NCI-H2029 (cell line): Measurements from ENCODE around the gene INPP5D.

Experiments
- DNase-seq: peaks from one replicate; lab custom pipeline; 2025; lab: John Stamatoyannopoulos, UW

Gene INPP5D

DNA sequence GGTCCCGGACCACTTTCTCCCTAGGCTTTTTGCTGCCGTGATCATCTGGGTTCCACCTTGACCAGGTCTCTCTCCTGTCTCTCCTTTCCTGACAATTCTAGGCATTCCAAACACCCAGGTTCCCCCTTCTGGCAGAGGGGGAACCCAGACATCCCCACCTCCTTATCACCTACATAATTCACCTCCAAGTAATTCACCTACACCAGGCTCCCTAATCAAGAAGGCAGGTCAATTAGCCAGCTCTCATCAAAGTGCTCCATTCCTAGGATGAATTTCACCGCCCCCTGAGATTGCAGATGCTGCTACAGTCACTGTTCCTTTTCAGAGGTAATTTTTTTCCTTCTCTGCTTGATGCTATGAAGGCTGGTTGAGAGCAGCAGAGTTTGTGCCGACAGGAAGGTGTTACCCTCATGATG lies 149.0 kb downstream of the INPP5D start:
- no peak for DNase-seq

DNA sequence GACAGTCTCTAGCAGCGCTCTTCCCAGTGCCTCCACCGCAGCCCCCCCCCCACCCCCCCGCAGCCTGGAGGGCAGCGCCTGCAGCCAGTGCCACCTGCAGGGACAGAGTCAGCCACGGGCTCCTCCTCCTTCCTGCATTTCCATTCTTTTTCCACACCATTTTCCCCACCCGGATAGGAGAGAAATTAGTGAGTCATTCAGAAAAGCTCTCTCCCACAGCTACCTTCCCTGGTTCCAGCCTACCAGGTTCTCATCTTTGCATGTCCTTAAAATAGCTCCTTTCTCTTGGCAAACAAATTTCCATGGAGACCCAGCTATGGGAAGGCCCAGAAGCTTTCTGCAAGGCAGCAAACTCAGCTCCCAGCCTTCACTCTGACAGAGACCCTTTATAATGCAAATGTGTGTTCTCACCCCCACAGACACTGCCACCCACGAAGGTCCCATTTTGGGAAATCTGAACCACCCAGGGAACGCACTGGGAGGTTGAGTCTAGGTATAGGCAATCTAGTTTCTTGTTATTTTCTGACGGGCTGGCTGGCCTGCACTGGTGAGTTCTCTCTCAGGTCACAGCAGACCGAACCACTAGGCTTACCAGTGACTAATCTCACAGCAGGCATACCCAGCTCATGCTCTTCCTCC lies 149.5 kb downstream of the INPP5D start:
- no peak for DNase-seq

DNA sequence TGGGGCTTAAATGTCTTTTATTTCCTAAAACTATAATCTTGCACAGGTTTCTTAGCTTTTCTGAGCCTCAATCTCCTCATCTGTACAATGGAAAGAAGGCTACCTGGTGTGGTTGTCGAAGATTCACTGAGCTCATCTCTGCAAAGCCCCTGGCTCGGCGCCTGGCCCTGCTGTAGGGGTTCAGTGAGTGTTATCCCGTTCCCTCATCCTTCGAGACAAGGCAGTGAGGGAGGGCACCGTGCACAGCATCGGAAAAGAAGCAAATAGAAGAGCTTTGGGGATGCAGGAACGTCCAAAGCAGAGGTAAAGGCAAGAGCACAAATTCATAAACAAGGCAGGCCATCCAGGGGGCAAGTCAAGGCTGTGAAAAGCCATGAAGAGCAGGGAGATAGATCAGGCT lies 150.1 kb downstream of the INPP5D start:
- DNase-seq = no peak

DNA sequence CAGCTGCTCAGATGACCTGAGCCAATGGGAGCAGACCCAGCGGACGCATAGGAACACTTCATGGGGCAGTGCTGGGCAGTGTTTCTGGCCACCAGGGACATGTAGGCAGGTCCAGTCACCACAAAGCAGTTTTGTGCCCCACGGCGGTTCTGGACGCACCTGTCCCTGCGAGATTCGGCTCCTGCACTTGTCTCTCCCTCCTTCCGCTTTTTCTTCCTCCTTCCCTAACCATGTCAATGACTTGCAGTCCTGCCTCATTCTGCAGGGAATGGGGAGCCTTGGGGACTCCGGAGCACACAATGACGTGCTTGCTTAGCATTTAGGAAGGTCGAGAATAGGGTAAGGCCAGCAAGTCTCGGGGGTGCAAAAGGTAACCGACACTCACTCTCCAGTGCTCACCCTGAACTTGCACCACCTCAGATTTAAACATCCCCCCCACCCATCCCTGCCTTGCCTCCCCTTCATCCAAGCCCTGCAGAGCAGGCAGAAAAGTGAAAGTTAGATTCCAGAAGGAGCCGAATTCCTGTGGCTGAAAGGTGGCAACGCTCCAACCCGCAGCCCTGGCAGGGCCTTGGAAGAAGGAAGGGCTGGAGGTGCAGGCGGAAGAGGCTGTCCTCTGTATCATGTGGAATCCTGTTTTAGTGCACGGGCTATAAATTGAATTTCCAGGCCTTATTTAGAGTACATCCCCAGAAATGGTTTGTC lies 150.9 kb downstream of the INPP5D start:
- DNase-seq = peak; percentile 58

DNA sequence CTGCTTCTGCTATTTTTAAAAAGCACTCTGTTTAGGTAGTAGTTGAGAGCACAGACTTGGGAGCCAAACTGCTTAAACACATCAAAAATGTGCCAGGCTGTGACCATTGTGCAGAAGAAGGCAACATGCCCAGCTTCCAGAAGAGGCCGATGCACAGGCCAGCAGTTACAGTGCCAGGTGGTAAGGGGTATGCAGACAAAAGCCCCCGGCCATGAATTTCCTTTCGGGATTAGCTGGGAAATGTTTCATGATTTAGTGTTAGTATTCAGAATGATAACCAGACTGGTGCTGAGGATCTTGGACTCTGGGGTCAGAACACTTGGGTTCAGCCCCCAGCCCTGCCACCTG lies 151.4 kb downstream of the INPP5D start:
- no peak for DNase-seq

DNA sequence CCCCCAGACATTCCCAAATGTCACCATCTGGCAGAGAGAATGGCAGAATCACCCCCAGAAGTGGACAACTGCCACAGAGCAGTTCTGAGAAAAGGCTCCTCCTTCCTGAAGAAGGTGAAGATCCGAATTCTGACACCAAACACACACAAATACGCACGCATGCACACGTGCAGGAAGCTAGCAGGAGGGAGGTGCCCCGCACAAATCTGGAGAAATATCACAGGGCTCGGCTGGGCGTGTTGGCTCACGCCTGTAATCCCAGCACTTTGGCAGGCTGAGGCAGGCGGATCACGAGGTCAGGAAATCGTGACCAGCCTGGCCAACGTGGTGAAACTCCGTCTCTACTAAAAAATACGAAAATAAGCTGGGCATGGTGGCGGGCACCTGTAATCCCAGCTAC lies 152.9 kb downstream of the INPP5D start:
- DNase-seq = no peak

DNA sequence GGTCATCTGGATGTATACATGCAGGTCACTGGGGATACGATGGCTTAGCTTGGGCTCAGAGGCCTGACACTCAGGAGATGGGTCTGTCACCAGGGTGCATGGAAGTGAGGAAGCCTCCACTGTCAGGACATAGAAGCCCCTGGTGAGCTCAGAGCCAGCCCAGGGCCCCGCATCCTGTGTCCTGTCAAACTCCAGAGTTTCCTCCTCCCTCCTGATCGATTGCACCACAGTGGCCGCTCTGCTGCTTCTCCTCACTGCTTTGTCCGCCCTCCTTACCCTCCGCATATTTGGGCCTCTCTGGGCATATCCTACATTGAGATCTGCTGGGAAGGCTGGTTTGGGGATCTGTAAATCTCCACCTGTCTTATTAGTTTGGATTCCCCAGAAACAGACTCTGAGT lies 153.8 kb downstream of the INPP5D start:
- DNase-seq = no peak

DNA sequence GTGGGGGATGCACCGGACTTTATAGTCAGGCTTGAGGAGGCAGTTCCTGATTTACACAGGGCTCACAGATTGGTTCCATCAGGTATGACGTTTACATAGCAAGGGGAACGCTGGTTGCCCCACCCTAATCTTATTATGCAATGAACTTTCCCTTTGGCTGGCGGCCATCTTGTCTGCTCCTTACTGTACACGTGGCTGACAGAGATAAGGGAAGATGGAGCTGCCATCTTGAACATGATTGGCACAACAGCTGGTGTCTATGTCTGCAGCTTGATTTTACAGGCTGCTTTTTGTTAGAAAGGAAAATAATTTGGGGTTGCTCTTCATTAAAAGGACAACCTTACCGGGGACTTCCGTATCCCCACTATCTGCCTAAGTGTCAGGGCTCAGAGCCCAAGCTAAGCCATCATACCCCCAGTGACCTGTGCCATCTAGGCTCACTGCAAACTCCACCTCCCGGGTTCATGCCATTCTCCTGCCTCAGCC lies 157.8 kb downstream of the INPP5D start:
- DNase-seq = no peak

DNA sequence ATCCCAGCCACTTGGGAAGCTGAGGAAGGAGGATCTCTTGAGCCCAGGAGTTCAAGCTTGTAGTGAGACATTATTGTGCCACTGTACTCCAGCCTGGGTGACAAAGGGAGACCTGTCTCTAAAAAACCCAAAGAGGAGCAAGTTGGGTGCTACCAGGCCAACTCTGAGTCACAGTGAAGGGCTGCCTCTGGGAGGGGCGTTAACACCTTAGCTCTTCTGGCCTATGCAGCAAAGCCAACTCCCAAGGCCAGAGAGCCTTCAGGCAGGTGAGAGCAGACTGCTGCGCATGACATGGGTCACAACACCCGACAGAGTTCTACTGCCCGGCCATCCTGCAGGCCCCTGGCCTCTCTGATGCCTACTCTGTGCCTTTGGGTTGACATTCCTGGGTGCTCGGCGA lies 158.7 kb downstream of the INPP5D start:
- no peak for DNase-seq

DNA sequence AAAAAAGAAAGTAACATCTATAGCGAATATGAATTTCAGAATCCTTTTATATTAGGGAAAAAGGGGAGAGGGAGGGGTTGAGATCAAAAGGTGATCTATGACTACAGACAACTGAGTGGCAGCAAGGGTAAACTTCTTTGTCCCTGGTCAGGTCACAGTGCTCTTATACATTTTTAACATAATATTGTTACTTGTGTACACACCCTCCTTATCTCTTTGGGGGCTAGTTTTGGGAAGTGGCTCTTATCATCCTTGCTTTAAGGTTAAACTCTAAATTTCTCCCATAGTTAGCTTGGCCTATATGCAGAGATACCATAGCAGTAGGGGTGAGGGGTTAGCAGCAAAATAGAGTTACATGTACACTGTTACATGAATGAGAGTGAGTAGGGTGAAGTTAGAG lies 159.7 kb downstream of the INPP5D start:
- no peak for DNase-seq

DNA sequence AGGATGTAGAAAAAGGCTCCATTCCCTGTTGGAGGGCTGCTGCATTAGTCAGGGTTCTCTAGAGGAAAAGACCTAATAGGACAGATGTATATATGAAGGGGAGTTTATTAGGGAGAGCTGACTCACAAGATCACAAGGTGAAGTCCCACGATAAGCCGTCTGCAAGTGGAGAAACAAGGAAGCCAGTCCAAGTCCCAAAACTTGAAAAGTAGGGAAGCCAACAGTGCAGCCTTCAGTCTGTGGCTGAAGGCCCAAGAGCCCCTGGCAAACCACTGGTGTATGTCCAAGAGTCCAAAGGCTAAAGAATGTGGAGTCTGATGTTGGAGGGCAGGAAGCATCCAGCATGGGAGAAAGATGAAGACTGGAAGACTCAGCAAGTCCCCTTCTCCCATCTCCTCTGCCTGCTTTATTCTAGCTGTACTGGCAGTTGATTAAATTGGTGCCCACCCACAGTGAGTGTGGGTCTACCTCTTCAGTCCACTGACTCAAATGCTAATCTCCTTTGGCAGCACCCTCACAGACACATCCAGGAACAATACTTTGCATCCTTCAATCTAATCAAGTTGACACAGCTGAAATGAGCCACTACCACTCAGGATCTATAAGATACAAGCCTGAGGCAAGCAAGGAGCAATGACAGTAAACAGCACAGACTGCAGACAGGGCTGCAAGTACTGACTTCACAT lies 161.4 kb downstream of the INPP5D start:
- DNase-seq = no peak

DNA sequence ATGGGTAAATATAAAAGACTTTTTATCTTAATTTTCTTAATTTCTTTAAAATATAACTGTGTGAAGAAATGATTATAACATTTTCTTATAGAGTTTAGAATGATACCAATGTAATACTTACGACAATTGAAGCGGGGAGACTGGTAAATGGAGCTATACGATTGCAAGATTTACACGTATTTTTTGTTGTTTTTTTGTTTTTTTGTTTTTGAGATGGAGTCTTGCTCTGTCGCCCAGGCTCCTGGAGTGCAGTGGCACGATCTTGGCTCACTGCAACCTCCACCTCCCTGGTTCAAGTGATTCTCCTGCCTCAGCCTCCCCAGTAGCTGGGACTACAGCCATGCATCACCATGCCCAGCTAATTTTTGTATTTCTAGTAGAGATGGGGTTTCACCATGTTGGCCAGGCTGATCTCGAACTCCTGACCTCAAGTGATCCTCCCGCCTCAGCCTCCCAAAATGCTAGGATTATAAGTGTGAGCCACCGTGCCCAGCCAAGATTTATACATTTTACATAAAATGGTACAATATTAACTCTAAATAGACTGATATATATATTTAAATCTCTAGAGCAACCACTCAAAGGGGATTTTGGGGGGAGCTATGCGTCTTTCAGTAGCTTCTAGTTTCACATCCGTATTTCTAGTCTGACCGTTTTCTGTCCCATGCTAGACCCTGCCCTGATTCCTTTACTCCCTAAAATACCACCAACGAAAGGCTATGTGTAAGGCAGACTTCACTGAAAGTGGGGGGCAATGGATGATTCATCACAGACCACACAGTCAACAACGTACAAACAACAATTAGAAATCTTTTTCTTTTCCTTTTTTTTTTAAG lies 163.1 kb downstream of the INPP5D start:
- DNase-seq = no peak

DNA sequence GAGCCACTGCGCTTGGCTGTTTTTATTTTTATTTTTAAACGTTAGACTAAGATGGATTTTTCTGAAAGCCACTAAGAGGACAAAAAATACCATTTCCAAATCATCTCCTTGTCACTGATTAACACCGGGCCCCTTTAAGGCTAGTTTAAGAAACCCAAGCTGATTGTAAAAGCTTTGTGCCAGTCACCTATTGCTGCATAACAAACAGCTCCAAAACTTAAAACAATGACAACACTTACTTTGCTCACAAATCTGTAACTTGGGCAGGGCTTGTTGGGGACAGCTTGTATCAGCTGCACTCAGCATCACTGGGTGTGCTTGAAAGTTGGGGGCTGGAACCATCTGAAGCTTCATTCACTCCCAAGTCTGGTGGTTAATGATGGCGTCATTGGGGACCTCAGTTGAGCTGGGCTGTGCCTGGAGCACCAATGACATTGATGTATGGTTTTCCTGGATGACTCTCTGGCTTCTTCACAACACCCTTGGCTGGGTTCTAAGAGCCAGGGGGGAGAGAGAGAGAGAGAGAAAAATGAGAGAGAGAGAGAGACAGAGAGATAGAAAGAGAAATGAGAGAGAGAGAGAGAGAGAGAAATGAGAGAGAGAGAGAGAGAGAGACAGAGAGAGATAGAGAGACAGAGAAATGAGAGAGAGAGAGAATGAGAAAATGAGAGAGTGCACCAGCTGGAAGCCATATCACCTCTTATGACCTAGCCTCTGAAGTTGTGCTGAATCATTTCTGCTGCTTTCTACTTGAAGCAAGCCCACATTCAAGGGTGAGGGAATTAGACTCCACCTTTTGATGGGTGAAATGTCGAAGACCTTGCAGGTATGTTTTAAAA lies 165.3 kb downstream of the INPP5D start:
- DNase-seq = no peak

DNA sequence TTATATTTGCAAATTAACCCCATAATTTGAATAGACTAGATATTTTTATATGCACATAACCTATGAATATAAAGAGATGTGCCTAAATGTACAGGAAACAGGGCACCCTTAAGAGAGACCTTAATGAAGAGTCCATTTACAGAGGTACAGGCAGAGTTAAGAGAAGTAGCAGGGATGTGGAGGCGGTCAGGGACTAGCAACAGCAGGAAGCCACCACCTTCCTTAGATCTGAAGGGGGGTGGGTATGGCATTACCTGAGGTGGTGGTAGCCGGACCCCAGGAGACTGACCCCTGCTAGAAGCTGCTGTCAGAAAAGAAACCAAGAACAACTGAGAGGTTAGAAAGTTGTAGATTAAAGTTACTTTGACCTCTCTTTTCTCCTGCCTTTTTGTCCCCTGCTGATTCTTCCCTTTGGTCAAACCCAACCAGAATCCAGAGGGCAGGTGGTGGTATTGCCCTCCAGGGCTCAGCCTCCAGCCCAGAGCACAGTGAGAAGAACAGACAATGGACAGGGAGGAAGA lies 166.4 kb downstream of the INPP5D start:
- DNase-seq = no peak

DNA sequence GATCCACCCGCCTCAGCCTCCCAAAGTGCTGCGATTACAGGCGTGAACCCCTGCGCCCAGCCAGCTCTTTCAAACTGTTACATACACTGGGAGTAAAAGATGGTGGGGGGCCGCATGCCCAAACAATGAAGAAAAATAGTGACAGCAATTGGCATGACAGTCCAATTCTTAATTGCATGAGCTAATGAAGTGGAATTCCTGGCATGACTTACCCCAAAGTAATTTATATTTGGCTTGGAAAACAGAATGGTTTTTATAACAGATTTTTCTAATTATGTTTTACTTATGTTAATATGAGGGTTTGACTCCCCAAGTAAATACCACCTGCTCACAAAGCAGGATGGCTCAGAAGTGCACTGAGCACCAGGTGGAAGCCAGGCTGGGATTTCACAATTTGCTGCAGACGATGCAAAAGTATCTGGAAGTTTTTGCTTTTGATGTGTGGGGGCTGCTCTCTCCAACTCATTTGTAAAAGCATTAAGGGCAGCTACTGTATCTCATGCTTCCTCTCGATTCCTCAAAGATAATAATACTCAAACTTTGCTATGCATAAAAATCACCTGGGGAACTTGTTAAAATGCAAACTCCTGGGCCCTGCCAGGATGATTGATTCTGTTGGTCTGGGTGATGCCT lies 167.3 kb downstream of the INPP5D start:
- no peak for DNase-seq

DNA sequence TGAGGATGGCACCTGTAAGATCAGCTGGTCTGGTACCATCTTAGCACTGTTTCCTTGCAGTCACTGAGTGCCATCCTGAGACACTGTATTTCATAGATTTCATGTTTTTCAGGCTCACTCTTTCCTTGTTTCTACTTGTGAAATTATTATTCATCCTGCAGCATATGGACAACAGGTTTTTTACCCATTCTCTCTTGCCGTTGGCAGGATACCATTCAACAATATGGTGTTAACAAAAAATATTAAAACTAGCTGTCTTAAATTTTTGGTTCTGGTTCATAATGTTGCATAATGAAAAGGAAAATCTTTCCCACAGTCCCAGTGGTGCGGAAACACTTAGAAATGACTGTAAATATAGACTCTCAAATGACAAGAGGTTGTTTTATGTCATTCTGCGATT lies 168.2 kb downstream of the INPP5D start:
- DNase-seq = no peak

DNA sequence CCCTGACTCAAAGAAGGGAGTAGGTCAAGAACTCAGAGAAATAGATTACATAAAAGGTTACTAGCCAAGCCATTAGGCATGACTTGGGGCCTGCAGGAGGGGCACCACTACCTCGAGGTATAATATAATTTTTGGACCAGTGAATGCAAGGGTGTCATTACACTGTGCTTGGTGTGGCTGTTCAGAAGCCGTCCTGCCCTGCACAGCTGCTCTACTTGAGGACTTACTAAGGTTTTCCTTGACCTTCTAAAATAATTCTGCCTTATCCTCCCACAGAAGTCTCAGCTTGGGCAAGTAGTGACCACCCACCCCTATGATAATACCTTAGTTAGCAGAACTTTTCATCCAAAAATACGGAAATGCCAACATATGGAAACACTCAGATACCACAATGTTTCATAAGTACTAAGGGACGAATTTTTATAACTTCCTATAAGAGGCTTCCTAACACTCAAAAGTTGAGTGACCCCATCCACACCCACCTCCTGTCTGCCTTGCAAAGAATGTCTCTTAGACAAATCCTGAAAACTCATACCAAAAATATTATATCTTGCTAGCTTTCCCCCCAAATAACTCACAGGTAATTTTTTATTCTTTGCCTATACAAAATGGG lies 173.6 kb downstream of the INPP5D start:
- no peak for DNase-seq

DNA sequence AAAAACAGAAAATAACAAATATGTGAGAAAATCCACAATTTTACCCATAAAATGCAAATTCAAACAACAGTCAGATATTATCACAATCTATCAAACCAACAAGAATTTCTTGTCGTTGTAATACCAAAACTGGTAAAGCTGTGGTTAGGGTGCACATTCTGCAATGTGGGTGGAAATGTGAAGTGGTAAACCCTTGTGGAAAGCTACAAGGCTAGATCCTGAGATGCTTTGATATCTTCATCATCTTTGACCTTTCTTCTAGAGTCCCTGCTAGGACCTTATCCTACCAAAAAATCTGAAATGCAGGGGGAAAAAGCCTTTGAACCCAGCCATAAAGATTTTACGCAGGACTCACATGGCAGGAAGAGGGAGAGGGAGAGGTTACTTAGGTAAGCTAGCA lies 174.1 kb downstream of the INPP5D start:
- DNase-seq = no peak

DNA sequence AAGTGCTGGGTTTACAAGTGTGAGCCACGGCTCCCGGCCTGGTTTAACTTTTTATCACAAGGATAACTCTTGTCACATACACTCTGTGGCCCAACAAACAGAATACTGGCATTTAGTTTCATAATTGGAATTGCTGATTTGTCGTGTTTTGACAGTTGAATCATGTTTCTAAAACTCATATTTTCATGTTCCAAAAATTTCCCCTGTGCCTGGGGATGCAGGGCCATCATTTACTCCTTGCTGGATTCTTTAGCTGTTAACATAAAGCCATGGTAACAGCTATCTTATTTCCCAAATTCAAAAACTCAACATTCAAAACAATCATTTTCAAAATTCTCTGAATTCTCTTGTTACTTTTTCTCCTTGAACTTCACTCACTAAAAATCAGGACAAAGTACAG lies 174.9 kb downstream of the INPP5D start:
- no peak for DNase-seq

DNA sequence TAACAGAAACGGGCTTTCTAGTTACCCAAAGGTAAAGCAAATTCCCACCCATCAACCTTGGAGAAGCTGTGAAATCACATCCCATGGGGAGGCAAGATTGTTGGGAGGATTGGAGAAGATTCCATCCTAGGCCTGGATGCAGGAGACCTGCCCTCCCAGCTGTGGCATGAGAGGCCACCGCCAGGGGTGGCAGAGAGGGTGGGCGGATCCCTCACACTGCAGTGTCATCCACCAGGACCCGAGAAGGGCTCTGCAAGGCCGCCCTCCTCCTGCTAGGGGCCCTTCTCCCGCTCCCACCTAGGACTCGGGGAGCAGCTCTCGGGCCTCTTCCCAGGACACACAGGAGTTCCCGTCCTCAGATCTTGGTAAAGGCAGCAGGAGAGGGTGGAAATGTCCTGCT lies 175.8 kb downstream of the INPP5D start:
- DNase-seq = no peak
